Fibroblast of mammary gland (primary cell): ENCODE results near the gene CCDC112.

Source experiments
- DNase-seq: peaks from one replicate; pipeline ENCODE4 v3.0.0-alpha.2; 2010; ENCODE audit warnings: low read depth
- H3K4me3 ChIP-seq: 2 replicates; pipeline ENCODE4 v1.5.1; 2011; ENCODE audit warnings: low read depth, mild to moderate bottlenecking, low read length, moderate library complexity; ENCODE audit not compliant: control insufficient read depth
- CTCF ChIP-seq: conservative IDR thresholded peaks from 2 replicates; pipeline ENCODE4 v1.5.1; 2011; ENCODE audit warnings: low read depth, low read length, inconsistent platforms; ENCODE audit not compliant: control insufficient read depth, insufficient read depth

The CCDC112 gene

DNA sequence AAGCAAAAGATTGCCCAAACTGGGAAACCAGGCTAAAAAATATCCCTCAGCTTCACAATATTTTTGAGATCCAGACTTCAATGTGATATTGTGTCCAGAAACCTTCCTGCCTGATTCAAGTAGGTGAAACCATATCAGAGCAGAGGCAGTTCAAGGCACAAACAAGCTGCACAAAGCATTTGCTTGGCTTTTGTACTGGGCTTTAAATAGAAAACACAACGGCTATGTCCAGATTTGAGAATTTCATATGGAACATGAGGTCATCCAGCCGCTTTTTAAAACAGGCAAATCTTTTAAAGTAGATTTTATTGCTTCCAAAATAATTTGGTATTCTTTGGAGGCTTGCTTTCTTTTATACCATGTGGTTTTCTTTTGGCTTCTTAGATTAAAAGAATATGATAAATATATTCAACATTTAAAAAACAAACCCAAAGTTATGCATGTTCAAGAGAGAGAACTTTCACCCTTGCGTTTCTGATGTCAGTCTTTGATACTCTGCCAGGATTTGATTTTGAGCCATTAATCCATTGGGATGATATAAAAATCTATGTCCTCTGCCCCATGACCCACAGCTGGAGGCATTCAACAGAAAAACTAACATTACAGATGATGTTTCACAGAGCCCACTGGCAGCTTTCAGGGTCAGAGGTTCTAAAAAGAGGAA is 29.0 kb upstream of the CCDC112 start:
- peak; percentile 49 for DNase-seq
- TF ChIP-seq CTCF = no peak

GRCh38 chr5:115324021-115324420 is 27.6 kb upstream of the CCDC112 start:
- TF ChIP-seq CTCF = no peak
- no peak overlapping the region for H3K4me3 ChIP-seq
- peak; percentile 28 for DNase-seq

More for the DNA sequence above, 29.0 kb upstream of the CCDC112 start:
- no peak overlapping the region for H3K4me3 ChIP-seq

- no peak for TF ChIP-seq CTCF
- H3K4me3 ChIP-seq = no peak overlapping the region
- no peak for DNase-seq
These were observed 26.3 kb upstream of the CCDC112 start for GRCh38 chr5:115322729-115323128.

DNA sequence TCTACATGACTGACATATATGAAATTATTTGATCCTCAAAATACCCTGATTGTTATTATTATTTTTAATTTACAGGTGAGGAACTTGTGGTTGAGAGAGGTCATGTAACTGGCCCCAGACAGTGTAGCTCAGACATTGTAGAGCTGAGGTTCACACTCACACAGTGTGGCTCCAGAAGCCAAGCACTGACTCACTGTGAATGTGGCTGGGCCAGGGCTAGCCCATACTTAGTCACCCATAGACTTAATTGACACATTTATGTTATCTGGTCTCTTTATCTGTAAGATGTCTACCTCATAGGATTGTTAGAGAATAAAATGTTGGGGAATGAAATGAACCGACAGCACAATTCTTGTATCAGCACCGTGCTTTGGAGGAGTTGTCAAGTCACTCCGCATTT is 24.9 kb upstream of the CCDC112 start:
- no peak for TF ChIP-seq CTCF
- peak; percentile 59 for DNase-seq
- H3K4me3 ChIP-seq = no peak overlapping the region

- no peak for DNase-seq
- TF ChIP-seq CTCF = no peak
- H3K4me3 ChIP-seq = no peak overlapping the region
These were observed 24.1 kb upstream of the CCDC112 start for GRCh38 chr5:115320515-115320914.

DNA sequence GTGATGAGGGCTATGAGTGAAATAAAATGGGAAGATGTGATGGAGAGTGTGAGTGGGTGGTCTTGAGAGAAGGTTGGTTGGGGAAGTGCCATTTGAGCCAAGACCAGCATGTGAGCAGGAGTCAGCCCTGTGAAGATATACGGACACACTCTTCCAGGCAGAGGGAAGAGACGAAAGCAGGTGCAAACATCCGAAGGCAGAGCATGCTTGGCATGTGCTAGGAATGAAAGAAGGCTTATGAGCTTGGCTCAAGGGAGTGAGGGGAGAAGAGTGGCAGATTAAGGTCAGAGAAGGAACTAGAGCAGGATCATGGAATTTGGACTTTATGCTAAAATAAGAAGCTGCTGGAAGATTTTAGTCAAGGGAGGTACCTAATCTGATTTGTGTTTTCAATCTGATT is 23.6 kb upstream of the CCDC112 start:
- no peak for DNase-seq
- H3K4me3 ChIP-seq = no peak overlapping the region
- no peak for TF ChIP-seq CTCF

- no peak for TF ChIP-seq CTCF
- DNase-seq = no peak
- no peak overlapping the region for H3K4me3 ChIP-seq
These were observed 22.6 kb upstream of the CCDC112 start for GRCh38 chr5:115319007-115319406.
